Measurements from ENCODE around the gene NEDD9.

The NEDD9 gene

GRCh38 chr6:11152581-11152980, 79.9 kb downstream of the NEDD9 start:
- TF ChIP-seq, protein P1, sequence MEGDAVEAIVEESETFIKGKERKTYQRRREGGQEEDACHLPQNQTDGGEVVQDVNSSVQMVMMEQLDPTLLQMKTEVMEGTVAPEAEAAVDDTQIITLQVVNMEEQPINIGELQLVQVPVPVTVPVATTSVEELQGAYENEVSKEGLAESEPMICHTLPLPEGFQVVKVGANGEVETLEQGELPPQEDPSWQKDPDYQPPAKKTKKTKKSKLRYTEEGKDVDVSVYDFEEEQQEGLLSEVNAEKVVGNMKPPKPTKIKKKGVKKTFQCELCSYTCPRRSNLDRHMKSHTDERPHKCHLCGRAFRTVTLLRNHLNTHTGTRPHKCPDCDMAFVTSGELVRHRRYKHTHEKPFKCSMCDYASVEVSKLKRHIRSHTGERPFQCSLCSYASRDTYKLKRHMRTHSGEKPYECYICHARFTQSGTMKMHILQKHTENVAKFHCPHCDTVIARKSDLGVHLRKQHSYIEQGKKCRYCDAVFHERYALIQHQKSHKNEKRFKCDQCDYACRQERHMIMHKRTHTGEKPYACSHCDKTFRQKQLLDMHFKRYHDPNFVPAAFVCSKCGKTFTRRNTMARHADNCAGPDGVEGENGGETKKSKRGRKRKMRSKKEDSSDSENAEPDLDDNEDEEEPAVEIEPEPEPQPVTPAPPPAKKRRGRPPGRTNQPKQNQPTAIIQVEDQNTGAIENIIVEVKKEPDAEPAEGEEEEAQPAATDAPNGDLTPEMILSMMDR (IDR thresholded peaks at IDR 0.05; ENCODE audit: insufficient read depth, low read length, missing control alignments) = no peak
- ChIA-PET POLR2A (no interaction called here), CTCF (interaction anchor here (3.5 to 3.7 kb wide), 2 partner anchors 20 to 344 kb away, joined by 11 to 13 read pairs; no protein-coding TSS in a partner anchor)
- no peak for DNase-seq (ENCODE audit: low read depth, low spot score)
- no peak overlapping the region for H3K4me3 ChIP-seq (ENCODE audit: low read depth, low read length)

DNA sequence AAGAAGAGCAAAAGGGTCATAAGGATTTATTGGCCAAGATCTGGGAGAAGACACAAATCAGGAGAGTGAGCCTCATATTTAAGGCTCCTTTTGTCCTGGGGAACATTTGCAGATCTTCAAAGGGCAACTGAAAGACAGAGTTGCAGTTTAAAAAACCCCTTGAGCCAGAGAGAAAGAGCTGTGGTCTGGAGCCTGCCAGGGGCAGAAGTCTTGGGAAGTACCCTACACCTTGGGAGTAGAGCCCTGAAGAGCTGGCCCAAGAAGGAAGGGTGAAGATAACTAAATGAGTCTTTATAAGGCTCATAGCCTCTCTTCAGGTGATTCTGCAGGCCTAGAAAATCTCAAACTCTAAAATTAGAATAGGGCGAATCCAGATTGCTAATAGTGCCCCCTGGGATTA, 81.0 kb downstream of the NEDD9 start:
- CTCF ChIA-PET = interaction anchor here (0.7 to 3.5 kb wide), 5 partner anchors 21 to 424 kb away, joined by 3 to 11 read pairs (median 3); no protein-coding TSS in a partner anchor
- no peak overlapping the region for H3K4me3 ChIP-seq (ENCODE audit: low read depth, low read length)
- POLR2A ChIA-PET = no interaction called here
- TF ChIP-seq, protein P1 (IDR thresholded peaks at IDR 0.05; ENCODE audit: insufficient read depth, low read length, missing control alignments) = no peak
- no peak for DNase-seq (ENCODE audit: low read depth, low spot score)

GRCh38 chr6:11149551-11149950, 82.9 kb downstream of the NEDD9 start:
- TF ChIP-seq, protein P1 (IDR thresholded peaks at IDR 0.05; ENCODE audit: insufficient read depth, low read length, missing control alignments) = no peak
- DNase-seq (ENCODE audit: low read depth, low spot score) = no peak
- no peak overlapping the region for H3K4me3 ChIP-seq (ENCODE audit: low read depth, low read length)
- POLR2A ChIA-PET = no interaction called here
- CTCF ChIA-PET = interaction anchor here (0.9 to 1.8 kb wide), 3 partner anchors 23 to 426 kb away, joined by 3 to 6 read pairs (median 3); no protein-coding TSS in a partner anchor

DNA sequence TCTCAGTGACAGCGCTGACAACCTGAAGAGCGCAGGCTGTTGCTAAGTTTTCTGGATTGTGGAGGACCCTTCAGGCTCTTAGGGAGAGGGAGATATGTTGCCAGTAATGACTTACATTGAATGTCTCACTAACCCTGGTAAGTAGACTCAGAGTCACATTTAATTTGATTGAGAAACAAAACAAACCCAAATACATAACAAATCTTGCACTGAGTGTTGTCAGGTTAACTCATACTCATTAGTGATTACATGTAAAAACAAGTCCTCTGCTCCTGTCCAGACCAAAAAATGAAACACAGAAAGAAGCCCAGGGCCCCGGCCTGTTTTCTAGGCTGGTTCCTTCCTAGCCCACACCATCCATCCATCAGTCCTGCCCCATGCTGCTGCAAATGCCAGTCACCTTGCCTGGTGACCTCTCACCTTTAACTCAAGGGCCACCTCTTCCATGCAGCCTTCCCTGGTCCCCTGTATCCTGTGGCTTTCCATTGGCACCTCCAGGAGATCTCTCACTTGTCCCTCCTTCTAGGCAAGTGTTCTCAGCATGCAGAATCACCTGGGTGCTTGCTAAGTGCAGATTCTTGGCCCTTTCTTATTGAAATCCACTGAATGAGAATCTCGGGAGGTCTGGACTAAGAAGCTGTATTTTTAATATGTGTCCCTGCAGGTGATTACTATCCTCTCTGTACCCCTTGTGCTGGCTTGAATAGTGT, 86.2 kb downstream of the NEDD9 start:
- POLR2A ChIA-PET = no interaction called here
- CTCF ChIA-PET = interaction anchor here (1.5 to 6.2 kb wide), 4 partner anchors 77 to 429 kb away, joined by 4 to 167 read pairs (median 12); partner anchors contain the start of gene NEDD9
- H3K4me3 ChIP-seq (ENCODE audit: low read depth, low read length) = no peak overlapping the region
- TF ChIP-seq, protein P1 (IDR thresholded peaks at IDR 0.05; ENCODE audit: insufficient read depth, low read length, missing control alignments) = no peak
- DNase-seq (ENCODE audit: low read depth, low spot score) = no peak

DNA sequence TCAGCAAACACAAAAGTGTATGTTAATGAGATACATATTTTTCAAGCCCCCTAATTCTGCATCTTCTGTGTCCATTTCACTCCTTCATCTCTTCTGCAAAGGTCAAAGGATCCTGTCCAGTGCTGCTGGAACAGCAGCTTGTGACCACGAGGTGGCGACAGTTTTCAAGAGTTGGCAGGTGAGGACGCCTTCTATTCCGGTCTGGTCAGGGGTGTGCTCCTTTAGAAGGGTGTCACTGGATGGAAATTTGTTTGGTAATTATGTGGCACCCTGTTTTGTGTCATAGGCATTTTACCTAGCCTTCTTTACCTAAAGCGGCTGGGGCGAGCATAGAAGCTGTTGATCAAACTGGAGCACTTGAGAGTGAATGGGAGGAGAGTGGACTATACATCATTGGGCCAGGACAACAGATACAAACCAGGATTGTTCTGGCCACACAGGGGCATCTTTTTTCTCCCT, 88.0 kb downstream of the NEDD9 start:
- no peak overlapping the region for H3K4me3 ChIP-seq (ENCODE audit: low read depth, low read length)
- no peak for DNase-seq (ENCODE audit: low read depth, low spot score)
- TF ChIP-seq, protein P1 (IDR thresholded peaks at IDR 0.05; ENCODE audit: insufficient read depth, low read length, missing control alignments) = peak; percentile 86
- ChIA-PET CTCF (interaction anchor here (0.7 to 6.2 kb wide), 36 partner anchors 10 to 431 kb away, joined by 3 to 167 read pairs (median 4); partner anchors contain the start of gene NEDD9), POLR2A (no interaction called here)

Measured in AG04449 (cell line).